H9 (cell line): ENCODE results near the gene FGB. TPM values are rescaled to one million over a fixed set of nuclear protein-coding genes. Genes with fewer than 3 reads are reported as not detected.

Source experiments
- DNase-seq: peaks from one replicate; pipeline ENCODE4 v3.0.0-alpha.2; 2017
- H2AFZ ChIP-seq: one replicate; pipeline ENCODE4 v1.6.1; 2013; ENCODE audit warnings: mild to moderate bottlenecking, low read length, control low read depth, moderate library complexity
- H2AK5ac ChIP-seq: 2 replicates; pipeline ENCODE4 v1.6.1; 2013; ENCODE audit warnings: low read length, control low read depth, mixed read lengths; ENCODE audit not compliant: insufficient read length
- H2BK120ac ChIP-seq: one replicate; pipeline ENCODE4 v1.6.1; 2013; ENCODE audit warnings: low read depth, mild to moderate bottlenecking, low read length, control low read depth, inconsistent platforms; ENCODE audit not compliant: poor library complexity, severe bottlenecking
- H2BK12ac ChIP-seq: 2 replicates; pipeline ENCODE4 v1.6.1; 2013; ENCODE audit warnings: low read length, control low read depth, mixed read lengths, low read depth; ENCODE audit not compliant: insufficient read length
- H2BK15ac ChIP-seq: 2 replicates; pipeline ENCODE4 v1.6.1; 2013; ENCODE audit warnings: low read depth, low read length, control low read depth
- H2BK20ac ChIP-seq: one replicate; pipeline ENCODE4 v1.6.1; 2013; ENCODE audit warnings: low read depth, mild to moderate bottlenecking, low read length, control low read depth, inconsistent platforms; ENCODE audit not compliant: poor library complexity, severe bottlenecking
- H2BK5ac ChIP-seq: 2 replicates; pipeline ENCODE4 v1.6.1; 2013; ENCODE audit warnings: low read length, control low read depth, mixed read lengths; ENCODE audit not compliant: insufficient read length
- H3K14ac ChIP-seq: 2 replicates; pipeline ENCODE4 v1.6.1; 2013; ENCODE audit warnings: low read length, control low read depth; ENCODE audit not compliant: insufficient read depth
- H3K18ac ChIP-seq: 2 replicates; pipeline ENCODE4 v1.6.1; 2013; ENCODE audit warnings: low read depth, mild to moderate bottlenecking, mixed read lengths, low read length, control low read depth; ENCODE audit not compliant: insufficient read length
- H3K23ac ChIP-seq: 2 replicates; pipeline ENCODE4 v1.6.1; 2013; ENCODE audit warnings: low read length, control low read depth, mixed read lengths, low read depth; ENCODE audit not compliant: insufficient read length
- H3K23me2 ChIP-seq: 2 replicates; pipeline ENCODE4 v1.6.1; 2013; ENCODE audit warnings: low read depth, mild to moderate bottlenecking, mixed read lengths, low read length, control low read depth; ENCODE audit not compliant: insufficient read length, poor library complexity, severe bottlenecking
- H3K27ac ChIP-seq: 2 replicates; pipeline ENCODE4 v1.5.1; 2013; ENCODE audit warnings: low read length, control low read depth, mixed read lengths, low read depth; ENCODE audit not compliant: insufficient read length
- H3K27me3 ChIP-seq: 2 replicates; pipeline ENCODE4 v1.6.1; 2013; ENCODE audit warnings: low read length, control low read depth, inconsistent platforms; ENCODE audit not compliant: insufficient read depth
- H3K4ac ChIP-seq: 2 replicates; pipeline ENCODE4 v1.6.1; 2013; ENCODE audit warnings: low read depth, mild to moderate bottlenecking, control low read depth, inconsistent platforms, low read length, moderate library complexity
- H3K4me1 ChIP-seq: 2 replicates; pipeline ENCODE4 v1.6.1; 2013; ENCODE audit warnings: low read length, control low read depth, inconsistent platforms; ENCODE audit not compliant: insufficient read depth
- H3K4me2 ChIP-seq: 2 replicates; pipeline ENCODE4 v1.6.1; 2013; ENCODE audit warnings: low read length, control low read depth, mixed read lengths; ENCODE audit not compliant: insufficient read length, insufficient read depth
- H3K56ac ChIP-seq: 2 replicates; pipeline ENCODE4 v1.6.1; 2013; ENCODE audit warnings: low read depth, mild to moderate bottlenecking, mixed read lengths, low read length, control low read depth; ENCODE audit not compliant: insufficient read length
- H3K79me1 ChIP-seq: 2 replicates; pipeline ENCODE4 v1.6.1; 2013; ENCODE audit warnings: low read depth, mild to moderate bottlenecking, moderate library complexity, low read length, control low read depth, inconsistent platforms; ENCODE audit not compliant: insufficient read depth, poor library complexity, severe bottlenecking
- H3K79me2 ChIP-seq: 2 replicates; pipeline ENCODE4 v1.6.1; 2013; ENCODE audit warnings: low read length, control low read depth, inconsistent platforms; ENCODE audit not compliant: insufficient read depth
- H3K9ac ChIP-seq: 2 replicates; pipeline ENCODE4 v1.6.1; 2013; ENCODE audit warnings: low read length, control low read depth, mixed read lengths; ENCODE audit not compliant: insufficient read length; ENCODE audit errors: extremely low read depth
- H3K9me3 ChIP-seq: one replicate; pipeline ENCODE4 v1.6.1; 2013; ENCODE audit warnings: low read depth, low read length, inconsistent platforms; ENCODE audit not compliant: control insufficient read depth
- H3T11ph ChIP-seq: one replicate; pipeline ENCODE4 v1.6.1; 2013; ENCODE audit warnings: mild to moderate bottlenecking, low read length, control low read depth, inconsistent platforms
- H4K20me1 ChIP-seq: one replicate; pipeline ENCODE4 v1.6.1; 2013; ENCODE audit not compliant: control insufficient read depth, insufficient read length, insufficient read depth
- H4K5ac ChIP-seq: 2 replicates; pipeline ENCODE4 v1.6.1; 2013; ENCODE audit warnings: low read depth, mild to moderate bottlenecking, mixed read lengths, low read length, control low read depth; ENCODE audit not compliant: insufficient read length
- H4K8ac ChIP-seq: replicated peaks from 2 replicates; pipeline ENCODE4 v1.6.1; 2013; ENCODE audit warnings: low read length, control low read depth, mixed read lengths, low read depth; ENCODE audit not compliant: insufficient read length
- H4K91ac ChIP-seq: 2 replicates; pipeline ENCODE4 v1.6.1; 2013; ENCODE audit warnings: low read depth, mild to moderate bottlenecking, moderate library complexity, mixed read lengths, low read length, control low read depth; ENCODE audit not compliant: insufficient read length
- H3K27ac Mint-ChIP-seq, 3 experiments: 2 replicates in 2 of 3; 3 replicates in 1 of 3; pipeline ENCODE4 v1.8.0; 2020 to 2021; ENCODE audit warnings: mixed read lengths in 3 of 3, mild to moderate bottlenecking in 1 of 3, moderate library complexity in 1 of 3
- H3K27me3 Mint-ChIP-seq: 2 replicates; pipeline ENCODE4 v1.8.0; 2021; ENCODE audit warnings: low read depth, mild to moderate bottlenecking, moderate library complexity, mixed read lengths
- H3K36me3 Mint-ChIP-seq, 3 experiments: 2 replicates in 2 of 3; 3 replicates in 1 of 3; pipeline ENCODE4 v1.8.0; 2020 to 2021; ENCODE audit warnings: low read depth in 3 of 3, mixed read lengths in 3 of 3; ENCODE audit not compliant: insufficient read depth in 1 of 3
- H3K4me1 Mint-ChIP-seq, 2 experiments: 2 replicates each; pipeline ENCODE4 v1.8.0; 2020; ENCODE audit warnings: mixed read lengths in 2 of 2
- H3K4me3 Mint-ChIP-seq, 2 experiments: 2 replicates in 1 of 2; 3 replicates in 1 of 2; pipeline ENCODE4 v1.8.0; 2020 to 2021; ENCODE audit warnings: mild to moderate bottlenecking in 2 of 2, mixed read lengths in 2 of 2, moderate library complexity in 1 of 2
- H3K9me3 Mint-ChIP-seq, 2 experiments: 2 replicates in 1 of 2; 3 replicates in 1 of 2; pipeline ENCODE4 v1.8.0; 2020; ENCODE audit warnings: mild to moderate bottlenecking in 2 of 2, mixed read lengths in 2 of 2, moderate library complexity in 1 of 2
- CTCF ChIP-seq: fragments of 200-600 bp; sonication (generic); conservative IDR thresholded peaks from 3 replicates; pipeline ENCODE4 v1.8.0; 2021; ENCODE audit warnings: antibody characterized with exemption, mild to moderate bottlenecking
- WGBS: extraction: QIAGEN DNeasy Blood & Tissue Kit; methylation state at CpG from one replicate; pipeline ENCODE4 v1.1.7; 2013; ENCODE audit warnings: missing lambda C conversion rate, low lambda C conversion rate, mixed read lengths; ENCODE audit not compliant: insufficient read length; ENCODE audit errors: extremely low coverage; 5-methylcytosine and 5-hydroxymethylcytosine counted together
- total RNA-seq: library from RNA; stranded (reverse); gene quantifications from 2 replicates; pipeline ENCODE4 v1.2.1, GENCODE V29; 2021

The FGB gene
- total RNA-seq, 1 experiment from 2014 or later, result not detected

- no CpG with 5 or more reads among the region's 3 CpGs for WGBS
- no peak overlapping the region for H2BK20ac ChIP-seq
- H4K91ac ChIP-seq, result no peak overlapping the region
Observed at GRCh38 chr4:154583230-154583629, 20.4 kb downstream of the FGB start.

More at GRCh38 chr4:154583230-154583629, 20.4 kb downstream of the FGB start:
- H2BK12ac ChIP-seq, result no peak overlapping the region
- H3K36me3 Mint-ChIP-seq, result no peaks in the 10 kb centered on the region
- no peak overlapping the region for H3K9ac ChIP-seq
- H3K27ac ChIP-seq, result no peak overlapping the region
- no peaks in the 10 kb centered on the region for H3K9me3 ChIP-seq
- no peak overlapping the region for H2BK120ac ChIP-seq
- H3K18ac ChIP-seq, result no peak overlapping the region
- no peaks in the 10 kb centered on the region for H3K9me3 Mint-ChIP-seq
- H2BK5ac ChIP-seq, result no peak overlapping the region
- no peaks in the 10 kb centered on the region for H3K27me3 Mint-ChIP-seq
- no peaks in the 10 kb centered on the region for H4K20me1 ChIP-seq
- no peak overlapping the region for H4K8ac ChIP-seq
- H3K23me2 ChIP-seq, result no peaks in the 10 kb centered on the region
- no peak overlapping the region for H2AFZ ChIP-seq
- H2BK15ac ChIP-seq, result no peak overlapping the region
- no peak overlapping the region for H3T11ph ChIP-seq
- no peak overlapping the region for H4K5ac ChIP-seq
- no peak overlapping the region for H3K23ac ChIP-seq
- no peaks in the 10 kb centered on the region for H3K79me1 ChIP-seq
- no peak overlapping the region for H3K27ac Mint-ChIP-seq
- H3K4ac ChIP-seq, result no peak overlapping the region
- H3K4me1 ChIP-seq, result no peaks in the 10 kb centered on the region
- no peak for TF ChIP-seq CTCF
- H3K4me1 Mint-ChIP-seq, result no peaks in the 10 kb centered on the region
- H3K4me3 Mint-ChIP-seq, result no peak overlapping the region
- H3K4me2 ChIP-seq, result no peak overlapping the region
- no peak overlapping the region for H3K14ac ChIP-seq
- no peak for DNase-seq
- no peak overlapping the region for H2AK5ac ChIP-seq
- H3K27me3 ChIP-seq, result no peaks in the 10 kb centered on the region
- no peak overlapping the region for H3K56ac ChIP-seq
- no peaks in the 10 kb centered on the region for H3K79me2 ChIP-seq
